Breast epithelium (tissue), 3 donors: ENCODE measurements around the gene LDLRAP1.

ENCODE experiments used
- CTCF ChIP-seq, 3 donors: fragments of 450-650 bp; IDR thresholded peaks; one replicate each; pipeline ENCODE4 v1.5.1; 2016 to 2017; ENCODE audit warnings: antibody characterized with exemption in 3 of 3, mild to moderate bottlenecking in 3 of 3, moderate library complexity in 3 of 3
- POLR2AphosphoS5 ChIP-seq, 3 donors: sonication (generic); formaldehyde crosslinking; IDR thresholded peaks; one replicate each; pipeline ENCODE4 v1.6.1; 2017; ENCODE audit warnings: antibody characterized with exemption in 3 of 3

GRCh38 chr1:25554886-25555752 is 11.7 kb downstream of the LDLRAP1 start:
- TF ChIP-seq POLR2AphosphoS5 (IDR thresholded peaks at IDR 0.05) = no peak
- TF ChIP-seq CTCF (IDR thresholded peaks at IDR 0.05) = no peak
